Left kidney (tissue), 2 donors: ENCODE measurements around the gene KIF16B. TPM values are rescaled to one million over a fixed set of nuclear protein-coding genes. Genes with fewer than 3 reads are reported as not detected.
A peak's percentile ranks its signal among the peaks of the same experiment; 100 is the strongest.

ENCODE experiments used
- DNase-seq: peaks from one replicate; pipeline ENCODE4 v3.0.0-alpha.2; 2013
- polyA plus RNA-seq: library from polyadenylated mRNA; unstranded; fragments of 120-200 nt; gene quantifications from one replicate; pipeline ENCODE4 v1.2.1, GENCODE V29; 2013; ENCODE audit not compliant: insufficient read length

Gene KIF16B
- polyA plus RNA-seq, 1 donor: 29.3 TPM

GRCh38 chr20:16432466-16433292 lies 140.6 kb downstream of the KIF16B start:
- peak; percentile 5 for DNase-seq

GRCh38 chr20:16428112-16428511 lies 145.1 kb downstream of the KIF16B start:
- DNase-seq: no peak

- no peak for DNase-seq
These were observed 145.7 kb downstream of the KIF16B start for GRCh38 chr20:16427571-16427970.

- DNase-seq: no peak
These were observed 148.5 kb downstream of the KIF16B start for GRCh38 chr20:16424780-16425179.

- DNase-seq: no peak
These were observed 149.7 kb downstream of the KIF16B start for GRCh38 chr20:16423311-16424212.

GRCh38 chr20:16419138-16419715 lies 154.0 kb downstream of the KIF16B start:
- no peak for DNase-seq

- no peak for DNase-seq
These were observed 154.6 kb downstream of the KIF16B start for GRCh38 chr20:16418616-16419015.

- no peak for DNase-seq
These were observed 156.2 kb downstream of the KIF16B start for GRCh38 chr20:16417001-16417400.

- DNase-seq: no peak
These were observed 157.9 kb downstream of the KIF16B start for GRCh38 chr20:16415071-16416053.

- no peak for DNase-seq
These were observed 160.3 kb downstream of the KIF16B start for GRCh38 chr20:16412906-16413305.

- DNase-seq: no peak
These were observed 161.9 kb downstream of the KIF16B start for GRCh38 chr20:16411361-16411760.

- DNase-seq: no peak
These were observed 162.6 kb downstream of the KIF16B start for GRCh38 chr20:16410626-16411025.

- no peak for DNase-seq
These were observed 164.3 kb downstream of the KIF16B start for GRCh38 chr20:16408981-16409380.

GRCh38 chr20:16407251-16408067 lies 165.8 kb downstream of the KIF16B start:
- no peak for DNase-seq

- no peak for DNase-seq
These were observed 168.0 kb downstream of the KIF16B start for GRCh38 chr20:16405254-16405653.

GRCh38 chr20:16404640-16405039 lies 168.6 kb downstream of the KIF16B start:
- DNase-seq: no peak

GRCh38 chr20:16404171-16404570 lies 169.1 kb downstream of the KIF16B start:
- DNase-seq: no peak

- no peak for DNase-seq
These were observed 173.0 kb downstream of the KIF16B start for GRCh38 chr20:16400234-16400633.

- DNase-seq: no peak
These were observed 173.4 kb downstream of the KIF16B start for GRCh38 chr20:16399801-16400200.

- no peak for DNase-seq
These were observed 176.2 kb downstream of the KIF16B start for GRCh38 chr20:16397086-16397485.

GRCh38 chr20:16395366-16395765 lies 177.9 kb downstream of the KIF16B start:
- no peak for DNase-seq
